ENCODE data around the gene EDEM1. TPM values are rescaled to one million over a fixed set of nuclear protein-coding genes. Genes with fewer than 3 reads are reported as not detected.

Gene EDEM1
- total and polyA plus RNA-seq, 8 donors: 6.0 to 37.9 (median 28.0) TPM

GRCh38 chr3:5195605-5196004, 8.1 kb downstream of the EDEM1 start:
- Histone ChIP-seq H3K4me3 (no peak overlapping the region), H3K36me3 (peaks cover 0 to 10% (median 0%) of the 10 kb centered on the region in 3 donors), H3K4me1 (peaks cover 16 to 42% (median 25%) of the 10 kb centered on the region in 3 donors), H3K27ac (peak overlapping the region in 1 of 4 donors; percentile 33), H3K27me3 (no peaks in the 10 kb centered on the region), H3K9me3 (no peaks in the 10 kb centered on the region)
- WGBS, 2 donors: 57 to 74% methylated on average over 2 of the region's 2 CpGs
- ATAC-seq (peak in 3 of 4 donors; percentile 6 to 46 (median 29)), DNase-seq (no peak), FAIRE-seq (no peak)
- intact Hi-C loops (cut with DNase I): no loop called here
- no peak for TF ChIP-seq CTCF (IDR thresholded peaks at IDR 0.05)

GRCh38 chr3:5197022-5197421, 9.5 kb downstream of the EDEM1 start:
- H3K36me3 ChIP-seq: peaks cover 0 to 23% (median 4%) of the 10 kb centered on the region in 3 donors
- peaks cover 10 to 29% (median 25%) of the 10 kb centered on the region in 3 donors for H3K4me1 ChIP-seq
- DNase-seq (no peak), FAIRE-seq (no peak), ATAC-seq (peak in 2 of 4 donors; percentile 14 to 20)
- TF ChIP-seq CTCF (IDR thresholded peaks at IDR 0.05): no peak
- no peaks in the 10 kb centered on the region for H3K27me3 ChIP-seq
- H3K4me3 ChIP-seq: no peak overlapping the region
- no peak overlapping the region for H3K27ac ChIP-seq
- 85 to 90% methylated on average over 4 of the region's 4 CpGs for WGBS, 2 donors
- intact Hi-C loops (cut with DNase I): no loop called here
- no peaks in the 10 kb centered on the region for H3K9me3 ChIP-seq

GRCh38 chr3:5197470-5198312, 10.2 kb downstream of the EDEM1 start:
- H3K27me3 ChIP-seq: no peaks in the 10 kb centered on the region
- ATAC-seq: peak in 2 of 4 donors; percentile 49 to 57
- H3K4me3 ChIP-seq: no peak overlapping the region
- no peak for TF ChIP-seq CTCF (IDR thresholded peaks at IDR 0.05)
- peak overlapping the region in 1 of 4 donors; percentile 17 for H3K27ac ChIP-seq
- 87% methylated on average over 8 of the region's 8 CpGs for WGBS, 2 donors
- no peaks in the 10 kb centered on the region for H3K9me3 ChIP-seq
- intact Hi-C loops (cut with DNase I): no loop called here
- peaks cover 4 to 25% (median 25%) of the 10 kb centered on the region in 3 donors for H3K4me1 ChIP-seq
- no peak for DNase-seq
- no peak for FAIRE-seq
- peaks cover 0 to 28% (median 9%) of the 10 kb centered on the region in 3 donors for H3K36me3 ChIP-seq

- no peaks in the 10 kb centered on the region for H3K9me3 ChIP-seq
- DNase-seq (no peak), ATAC-seq (no peak), FAIRE-seq (no peak)
- H3K4me1 ChIP-seq: peaks cover 4 to 25% (median 25%) of the 10 kb centered on the region in 3 donors
- no peak for TF ChIP-seq CTCF (IDR thresholded peaks at IDR 0.05)
- H3K4me3 ChIP-seq: no peak overlapping the region
- peak overlapping the region in 1 of 4 donors; percentile 17 for H3K27ac ChIP-seq
- WGBS, 2 donors: 90 to 93% methylated on average over 4 of the region's 4 CpGs
- no peaks in the 10 kb centered on the region for H3K27me3 ChIP-seq
- intact Hi-C loops (cut with DNase I): no loop called here
- peaks cover 0 to 34% (median 12%) of the 10 kb centered on the region in 3 donors for H3K36me3 ChIP-seq
Observed at GRCh38 chr3:5198313-5198677, 10.8 kb downstream of the EDEM1 start.

All from pancreas (tissue), 10 donors.